Measurements from ENCODE around the gene CELSR2.

CELSR2 gene

GRCh38 chr1:109228167-109228566, 21.2 kb upstream of the CELSR2 start:
- no peak for DNase-seq (ENCODE audit: low read depth in 2 of 2)

DNA sequence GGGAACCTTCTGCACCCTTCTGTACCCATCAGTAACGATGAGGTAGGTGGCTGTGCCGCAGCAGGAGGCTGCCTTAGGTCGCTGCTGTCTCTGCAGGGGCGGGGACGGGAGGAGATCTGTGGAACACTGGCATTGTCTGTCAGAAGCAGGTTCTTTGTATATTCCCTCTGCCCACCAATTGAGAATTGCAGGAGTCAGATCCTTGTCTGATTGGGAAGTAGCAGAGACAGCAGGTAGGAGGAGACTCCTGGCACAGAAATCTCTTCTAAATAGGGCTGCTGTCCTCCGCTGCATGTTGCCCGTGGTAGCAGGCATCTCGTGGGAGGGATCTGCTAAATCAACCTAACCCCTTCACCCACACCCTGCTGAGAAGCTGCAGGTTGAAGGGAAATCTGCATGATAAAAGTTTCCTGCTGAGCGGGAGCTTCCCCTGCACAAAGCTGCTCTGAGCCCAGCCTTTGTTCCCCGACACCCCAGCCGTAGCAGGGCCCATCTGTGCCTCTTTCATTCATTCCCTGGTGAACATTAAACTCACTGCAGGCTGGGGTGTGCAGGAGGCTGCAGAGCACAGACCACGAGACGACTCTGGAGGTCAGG, 19.7 kb upstream of the CELSR2 start:
- DNase-seq (ENCODE audit: low read depth in 2 of 2), result no peak

DNA sequence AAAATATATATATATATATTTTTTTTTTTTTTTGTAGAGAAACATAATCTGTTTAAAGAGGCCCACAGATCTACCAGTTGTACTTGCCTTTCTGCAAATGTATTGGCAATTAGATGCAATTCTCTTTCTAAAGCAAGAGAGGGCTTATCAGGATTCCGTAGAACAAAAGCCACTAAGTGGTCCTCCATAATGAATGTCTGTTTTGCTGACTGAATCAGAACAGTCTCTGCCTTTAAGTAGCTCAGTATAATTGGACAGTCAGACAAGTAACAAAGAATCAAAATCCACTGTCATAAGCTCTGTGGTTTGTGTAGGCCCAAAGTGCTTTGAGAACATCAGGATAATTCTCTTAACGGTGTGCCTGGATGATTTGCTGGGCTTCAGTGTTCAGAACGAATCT, 18.3 kb upstream of the CELSR2 start:
- no peak for DNase-seq (ENCODE audit: low read depth in 2 of 2)

- DNase-seq (ENCODE audit: low read depth in 2 of 2), result no peak
Measured at GRCh38 chr1:109235137-109235536, 14.2 kb upstream of the CELSR2 start.

DNA sequence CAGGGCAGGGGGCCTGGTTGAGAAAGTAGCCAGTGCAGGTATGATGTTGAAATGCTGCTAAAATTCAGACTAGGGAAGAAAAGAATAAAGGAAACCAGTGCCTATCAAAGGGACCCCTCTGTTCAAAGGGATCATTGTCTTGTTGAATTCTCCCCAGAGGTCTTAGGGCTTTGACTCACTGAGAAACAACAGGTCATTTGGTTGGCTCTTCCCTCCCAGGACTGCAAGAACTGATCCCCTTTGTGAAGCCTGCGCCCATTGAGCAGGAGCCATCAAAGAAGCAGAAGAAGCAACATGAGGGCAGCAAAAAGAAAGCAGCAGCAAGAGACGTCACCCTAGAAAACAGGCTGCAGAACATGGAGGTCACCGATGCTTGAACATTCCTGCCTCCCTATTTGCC, 11.8 kb upstream of the CELSR2 start:
- DNase-seq (ENCODE audit: low read depth in 2 of 2), result no peak

DNA sequence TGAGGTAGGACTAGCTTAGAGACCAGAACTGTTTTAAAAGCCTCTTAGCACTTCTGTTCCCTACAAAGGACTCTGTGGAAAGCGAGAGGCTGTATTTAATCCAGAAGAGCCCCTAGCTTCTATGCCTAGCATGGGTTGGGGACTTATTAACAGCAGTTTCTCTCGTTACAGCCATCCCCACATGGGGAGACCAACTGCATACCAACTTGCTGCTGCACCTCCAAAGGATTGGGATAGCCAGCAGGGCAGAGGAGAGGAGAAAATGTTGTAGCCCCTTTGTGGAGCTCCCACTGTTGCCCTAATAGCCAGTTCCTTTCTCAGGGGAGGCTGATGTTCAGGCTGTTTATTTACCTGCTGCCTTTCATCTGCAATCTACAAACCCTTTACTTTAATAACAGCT, 11.0 kb upstream of the CELSR2 start:
- no peak for DNase-seq (ENCODE audit: low read depth in 2 of 2)

DNA sequence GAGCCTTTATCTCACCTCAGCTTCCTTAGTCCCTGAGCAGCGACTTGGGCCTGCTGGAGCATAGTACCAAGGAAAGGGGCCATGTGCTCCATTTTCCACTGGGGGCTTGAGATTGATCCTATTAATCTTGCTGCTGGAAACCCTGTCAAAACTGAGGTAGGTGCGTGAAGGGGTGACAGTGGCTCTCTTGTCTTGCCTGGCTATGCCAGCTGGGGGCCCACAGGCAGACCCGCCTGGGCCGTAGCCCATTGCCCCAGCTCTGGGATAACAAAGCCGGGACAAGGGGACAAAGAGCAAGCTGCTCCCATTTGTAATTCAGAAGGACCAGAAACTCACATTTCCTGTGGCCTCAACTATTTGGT, 10.3 kb upstream of the CELSR2 start:
- DNase-seq (ENCODE audit: low read depth in 2 of 2), result no peak

DNA sequence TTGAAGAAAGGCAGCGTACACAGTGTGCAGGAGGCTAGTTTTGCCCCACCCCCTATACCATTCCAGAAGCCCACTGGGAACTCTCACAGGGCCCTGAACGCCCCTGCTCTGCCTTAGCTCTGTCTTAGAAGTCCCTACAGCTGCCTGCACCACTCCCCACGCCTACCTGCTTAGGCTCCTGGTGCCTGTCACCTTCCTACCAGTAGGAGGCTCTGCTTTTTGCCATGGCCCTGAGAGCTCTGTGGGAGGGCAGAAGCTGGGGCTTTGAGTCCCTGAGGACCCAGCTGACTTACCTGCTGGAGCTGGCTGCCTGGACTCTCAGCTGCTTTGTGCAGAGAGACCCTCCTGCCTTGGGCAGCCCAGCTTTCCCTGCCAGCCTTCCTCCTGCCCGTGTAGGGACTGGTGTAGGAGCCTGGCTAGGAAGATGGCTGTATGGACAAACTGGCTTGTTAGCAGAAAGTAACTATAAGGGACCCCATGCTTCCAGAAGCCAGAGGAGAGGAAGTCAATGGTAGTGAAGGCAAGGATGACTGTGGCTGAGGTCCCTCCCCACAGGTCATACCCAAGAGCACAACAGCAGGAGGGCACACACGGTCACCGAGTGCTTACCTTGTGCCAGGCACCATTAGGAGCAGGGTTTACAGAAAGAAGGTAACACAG, 9.8 kb upstream of the CELSR2 start:
- no peak for DNase-seq (ENCODE audit: low read depth in 2 of 2)

DNA sequence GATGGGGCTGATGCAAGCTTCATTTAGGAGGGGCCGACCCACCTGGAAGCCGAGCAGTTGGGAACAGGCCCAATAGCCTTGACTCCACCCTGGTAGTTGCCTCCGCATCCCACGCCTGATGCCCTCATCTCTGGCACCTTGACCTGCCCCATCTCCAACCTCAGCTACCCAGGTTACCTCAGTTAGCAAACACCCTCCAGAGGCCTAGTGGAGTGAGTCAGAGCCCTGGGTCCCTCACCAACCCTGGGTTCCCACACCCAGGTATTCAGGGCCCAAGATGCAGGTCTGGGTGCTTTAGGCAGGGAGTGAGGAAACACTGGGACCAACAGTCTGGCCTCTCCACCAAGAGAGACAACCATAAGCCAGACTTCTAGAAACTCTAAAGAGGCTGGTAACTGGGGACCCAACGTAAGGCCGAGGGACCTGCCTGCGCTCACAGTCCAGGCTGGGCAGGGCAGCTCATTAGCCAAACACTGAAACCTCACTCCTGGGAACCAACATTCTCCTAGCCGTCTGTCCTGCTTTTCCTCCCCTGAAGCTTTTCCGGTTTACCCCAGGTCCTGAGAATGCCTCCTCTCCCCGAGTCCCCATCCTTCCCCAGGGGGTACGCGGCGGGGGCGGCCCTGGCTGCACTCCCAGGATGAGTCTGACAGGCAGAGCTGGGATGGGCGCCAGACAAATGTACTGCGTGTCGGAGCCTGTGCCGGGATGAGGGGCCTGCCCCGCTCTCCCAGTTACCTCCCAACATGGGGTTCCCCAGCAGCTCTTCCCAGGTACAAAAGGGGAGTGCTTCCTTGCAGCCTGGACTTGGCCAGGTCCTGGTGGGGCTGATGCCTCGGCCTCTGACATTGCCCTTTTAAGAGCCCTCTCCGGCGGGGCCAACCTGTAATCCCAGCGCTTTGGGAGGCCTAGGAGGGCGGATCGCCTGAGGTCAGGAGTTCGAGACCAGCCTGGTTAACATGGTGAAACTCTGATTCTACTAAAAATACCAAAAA, 8.9 kb upstream of the CELSR2 start:
- no peak for DNase-seq (ENCODE audit: low read depth in 2 of 2)

DNA sequence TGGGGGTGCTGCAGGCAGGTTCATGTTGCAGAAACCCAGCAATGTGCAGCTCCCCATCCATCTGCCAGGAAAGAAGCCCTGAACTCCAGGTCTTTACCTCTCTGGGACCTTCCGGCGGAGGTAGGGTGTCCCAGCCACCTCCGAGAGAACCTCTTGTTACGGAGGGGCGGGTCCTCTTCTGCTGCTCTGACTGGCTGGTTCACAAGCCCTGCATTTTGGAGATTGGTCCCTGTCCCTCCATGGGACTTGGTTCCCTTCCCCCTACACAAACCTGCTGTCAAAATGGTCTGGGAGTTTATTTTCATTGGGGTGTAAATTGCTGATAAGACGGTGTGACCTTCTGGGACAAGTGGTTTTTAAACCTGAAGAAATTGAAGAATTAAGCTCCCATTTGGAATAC, 8.0 kb upstream of the CELSR2 start:
- DNase-seq (ENCODE audit: low read depth in 2 of 2), result no peak

DNA sequence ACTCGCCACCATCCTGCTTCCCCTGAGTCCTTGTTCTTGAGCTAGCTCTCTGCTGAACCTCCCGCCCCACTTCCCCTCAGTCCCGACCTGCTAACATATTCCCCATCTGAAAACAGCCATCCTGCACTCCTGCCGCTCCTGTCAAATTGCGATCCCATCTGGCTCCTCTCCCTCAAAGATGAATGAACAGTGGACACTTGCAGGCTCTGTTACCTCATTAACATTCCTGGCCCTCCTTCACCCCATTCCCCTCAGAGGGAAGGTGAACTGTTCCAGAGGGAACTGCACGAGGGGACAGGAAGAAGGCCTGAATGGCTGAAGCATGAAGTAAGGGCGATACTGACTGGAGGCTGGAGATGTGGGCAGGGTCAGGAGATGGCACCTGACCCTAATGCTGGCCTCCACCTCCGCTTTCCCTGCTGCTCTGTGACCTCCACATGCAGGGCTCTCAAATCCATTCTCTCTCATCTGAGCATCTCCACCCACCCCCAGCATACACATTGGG, 7.4 kb upstream of the CELSR2 start:
- no peak for DNase-seq (ENCODE audit: low read depth in 2 of 2)

DNA sequence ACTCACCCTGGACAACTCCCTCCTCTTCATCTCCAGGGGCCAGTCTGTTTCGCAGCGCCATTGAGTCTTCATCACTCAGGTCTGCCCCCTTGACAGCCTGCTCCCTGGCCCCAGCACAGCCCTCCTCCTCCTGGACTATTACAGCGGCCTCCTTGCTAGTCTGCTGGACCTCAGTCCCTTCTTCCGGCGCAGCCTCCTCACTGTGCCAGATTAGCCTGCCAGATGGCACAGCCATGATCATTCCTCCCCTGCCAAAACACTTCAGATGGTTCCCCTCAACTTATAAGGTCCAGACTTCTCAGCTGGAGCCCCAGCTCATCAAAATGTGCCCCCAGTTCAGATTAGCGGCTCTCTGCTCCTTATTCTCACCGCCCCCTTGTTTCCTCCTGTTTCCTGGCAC, 7.0 kb upstream of the CELSR2 start:
- DNase-seq (ENCODE audit: low read depth in 2 of 2), result no peak

GRCh38 chr1:109243221-109243620, 6.1 kb upstream of the CELSR2 start:
- no peak for DNase-seq (ENCODE audit: low read depth in 2 of 2)

- DNase-seq (ENCODE audit: low read depth in 2 of 2), result no peak
Measured at GRCh38 chr1:109243860-109244552, 5.3 kb upstream of the CELSR2 start.

DNA sequence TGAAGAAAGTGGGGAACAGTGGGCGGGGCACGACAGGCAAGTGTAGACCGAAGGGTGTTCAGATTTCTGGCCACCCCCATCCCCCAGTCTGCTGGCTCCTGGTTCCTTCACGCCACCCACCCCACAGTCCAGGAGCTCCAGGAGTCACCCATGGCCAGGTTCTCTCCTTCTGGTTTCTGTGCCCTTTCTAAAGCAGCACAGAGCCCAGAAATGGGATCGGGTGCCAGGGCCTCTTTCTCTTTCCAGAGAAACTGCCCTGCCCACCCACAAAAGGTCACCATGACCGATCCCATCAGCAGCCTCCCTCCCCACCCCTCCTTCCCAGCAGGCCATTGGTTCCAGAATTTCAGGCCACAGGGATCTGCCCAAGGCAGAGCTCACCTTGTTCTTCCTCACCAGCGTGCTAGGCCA, 3.2 kb upstream of the CELSR2 start:
- no peak for DNase-seq (ENCODE audit: low read depth in 2 of 2)

GRCh38 chr1:109247401-109248365, 1.7 kb upstream of the CELSR2 start:
- no peak for DNase-seq (ENCODE audit: low read depth in 2 of 2)

DNA sequence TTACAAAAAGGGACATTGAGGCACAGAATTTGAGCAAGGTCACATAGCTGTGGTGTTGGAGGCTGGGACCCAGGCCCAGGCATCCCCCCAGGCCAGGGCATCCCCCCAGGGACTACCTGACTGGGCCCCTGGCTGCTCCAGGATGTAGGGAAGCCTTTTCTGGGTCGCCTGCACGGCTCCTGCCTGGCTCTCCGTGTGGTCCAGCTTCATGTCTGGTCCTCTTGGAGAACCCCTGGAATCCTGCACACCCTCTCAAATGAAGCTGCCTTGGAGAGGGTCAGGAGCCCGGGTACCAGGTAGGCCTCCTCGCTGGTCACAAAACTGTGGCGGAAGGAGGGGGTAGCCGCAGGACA, 919 bp upstream of the CELSR2 start:
- DNase-seq (ENCODE audit: low read depth in 2 of 2), result no peak

GRCh38 chr1:109249654-109250401, 489 bp downstream of the CELSR2 start:
- no peak for DNase-seq (ENCODE audit: low read depth in 2 of 2)

GRCh38 chr1:109250454-109251276, 1.3 kb downstream of the CELSR2 start:
- no peak for DNase-seq (ENCODE audit: low read depth in 2 of 2)

Measured in stimulated activated CD8-positive, alpha-beta memory T cell treated with anti-CD3 and anti-CD28 coated beads, Interleukin-7, amount 100 ng/mL, for 1 hour (primary cell).